ENCODE results near the gene ADAMTS16.

Gene ADAMTS16

DNA sequence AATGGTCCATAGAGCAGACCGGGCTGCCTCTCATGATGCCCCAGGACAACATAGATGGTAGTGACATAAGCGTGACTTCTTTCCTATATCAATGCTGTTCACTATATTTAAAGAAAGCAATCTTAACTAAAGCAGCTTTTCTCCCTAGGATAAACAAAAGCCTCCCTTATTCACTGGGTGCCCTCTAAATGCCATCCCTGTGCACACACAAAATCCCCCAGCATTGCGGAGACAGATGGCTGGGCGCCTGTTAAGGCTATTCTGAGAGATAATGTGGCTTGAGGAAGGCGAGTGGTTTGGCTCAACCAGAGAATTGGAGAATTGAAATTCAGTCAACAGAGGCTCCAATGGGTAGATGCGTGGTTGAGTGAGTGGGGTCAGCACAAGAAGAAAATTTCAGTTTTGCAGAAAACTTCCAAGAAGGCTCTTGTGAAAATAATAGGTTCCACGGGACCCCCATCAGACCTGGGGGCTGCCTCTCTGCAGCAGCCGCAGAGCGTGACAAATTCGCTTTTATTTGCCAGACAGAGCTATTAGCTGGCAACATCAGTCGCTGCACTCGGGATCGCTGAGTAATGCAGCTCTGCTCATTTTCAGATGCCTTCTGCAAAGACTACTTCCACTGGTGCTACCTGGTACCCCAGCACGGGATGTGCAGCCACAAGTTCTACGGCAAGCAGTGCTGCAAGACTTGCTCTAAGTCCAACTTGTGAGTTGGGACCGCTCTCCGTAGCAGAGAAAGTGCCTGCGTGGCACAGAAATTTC lies 178.5 kb downstream of the ADAMTS16 start:
- DNase-seq: no peak

GRCh38 chr5:5320062-5320805 lies 180.1 kb downstream of the ADAMTS16 start:
- no peak for DNase-seq

DNA sequence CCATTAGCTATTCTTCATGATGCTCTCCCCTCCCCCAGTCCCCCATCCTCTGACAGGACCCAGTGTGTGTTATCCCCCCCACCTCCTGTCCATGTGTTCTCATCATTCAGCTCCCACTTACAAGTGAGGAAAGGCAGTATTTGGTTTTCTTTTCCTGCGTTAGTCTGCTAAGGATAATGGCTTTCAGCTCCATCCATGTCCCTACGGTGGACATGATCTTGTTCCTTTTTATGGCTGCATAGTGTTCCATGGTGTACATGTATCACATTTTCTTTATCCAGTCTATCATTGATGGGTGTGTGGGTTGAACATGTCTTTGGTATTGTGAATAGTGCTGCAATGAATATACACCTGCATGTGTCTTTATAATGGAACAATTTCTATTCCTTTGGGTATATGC lies 181.0 kb downstream of the ADAMTS16 start:
- no peak for DNase-seq

- no peak for DNase-seq
Observed at GRCh38 chr5:5323551-5323950, 183.4 kb downstream of the ADAMTS16 start.

GRCh38 chr5:5326115-5326758 lies 186.1 kb downstream of the ADAMTS16 start:
- DNase-seq: no peak

DNA sequence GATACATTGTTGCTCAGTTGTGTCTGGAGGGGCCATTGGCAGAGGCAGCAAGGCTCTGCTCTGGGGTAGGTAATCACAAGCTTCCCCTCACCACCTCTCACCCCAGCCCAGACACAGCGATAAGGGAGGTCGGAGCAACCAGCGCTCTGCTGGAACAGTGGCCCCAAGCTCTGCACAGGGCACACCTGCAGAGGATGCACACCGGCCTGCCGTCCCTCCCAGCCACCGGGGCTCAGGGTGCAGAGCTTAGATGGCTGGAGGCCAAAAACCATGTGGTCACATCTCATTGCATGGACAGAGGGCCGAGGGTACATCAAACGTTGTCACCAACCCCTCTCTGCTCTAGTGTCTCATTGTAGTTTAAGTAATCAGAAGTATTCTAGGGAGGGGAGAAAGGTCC lies 187.0 kb downstream of the ADAMTS16 start:
- DNase-seq: no peak

DNA sequence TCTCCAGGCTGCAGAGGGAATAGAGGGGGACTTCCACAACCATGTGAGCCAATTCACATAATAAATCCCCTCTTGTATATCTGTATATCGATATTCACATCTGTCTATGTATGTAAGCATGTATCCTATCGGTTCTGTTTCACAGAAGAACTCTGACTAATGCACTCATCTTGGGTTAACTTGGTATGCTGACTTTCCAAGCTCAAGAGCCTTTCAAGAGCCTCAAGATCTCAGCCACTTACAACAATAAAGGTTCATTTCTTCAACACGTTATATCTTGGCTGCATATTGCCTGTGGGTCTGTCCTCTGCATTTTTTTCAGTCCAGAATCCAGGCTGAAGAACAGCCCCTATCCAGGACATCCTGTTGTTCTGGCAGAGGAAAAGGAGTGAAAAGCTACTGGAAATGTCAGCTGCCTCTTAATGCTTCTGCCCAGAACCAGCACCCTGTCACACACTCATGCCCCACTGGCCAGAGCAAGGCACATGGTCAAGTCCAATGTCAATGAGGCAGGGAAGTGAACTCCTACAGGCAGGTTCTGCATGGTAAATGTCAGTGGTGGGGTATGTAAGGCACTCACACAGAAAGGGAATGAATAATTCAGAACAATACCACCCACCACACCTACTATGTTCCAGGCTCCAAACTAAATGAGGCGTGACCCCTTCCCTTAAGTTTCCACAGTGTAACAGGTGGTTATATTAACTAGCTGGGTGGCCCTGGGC lies 190.8 kb downstream of the ADAMTS16 start:
- DNase-seq: no peak

- DNase-seq: no peak
Observed at GRCh38 chr5:5331848-5332247, 191.7 kb downstream of the ADAMTS16 start.

DNA sequence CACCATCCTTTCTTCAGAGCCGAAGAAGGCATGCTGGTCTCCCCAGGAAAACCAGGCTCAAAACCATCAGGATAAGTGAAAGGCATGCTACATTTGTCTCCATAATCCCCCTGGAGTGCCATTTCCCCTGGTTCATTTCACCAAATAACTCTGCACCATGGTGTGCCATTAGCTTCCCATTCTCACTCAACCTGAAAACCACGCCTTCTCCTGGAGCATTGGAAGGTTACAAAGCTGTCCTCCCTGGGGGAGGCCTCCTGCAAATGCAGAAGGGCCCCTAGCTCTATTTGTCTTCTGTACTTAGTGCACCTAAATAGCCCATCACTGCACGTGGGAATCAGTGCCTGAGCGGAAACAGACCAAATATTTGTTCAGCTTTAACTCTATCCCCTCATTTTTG lies 192.2 kb downstream of the ADAMTS16 start:
- DNase-seq: no peak

- no peak for DNase-seq
Observed at GRCh38 chr5:5335107-5335506, 195.0 kb downstream of the ADAMTS16 start.

DNA sequence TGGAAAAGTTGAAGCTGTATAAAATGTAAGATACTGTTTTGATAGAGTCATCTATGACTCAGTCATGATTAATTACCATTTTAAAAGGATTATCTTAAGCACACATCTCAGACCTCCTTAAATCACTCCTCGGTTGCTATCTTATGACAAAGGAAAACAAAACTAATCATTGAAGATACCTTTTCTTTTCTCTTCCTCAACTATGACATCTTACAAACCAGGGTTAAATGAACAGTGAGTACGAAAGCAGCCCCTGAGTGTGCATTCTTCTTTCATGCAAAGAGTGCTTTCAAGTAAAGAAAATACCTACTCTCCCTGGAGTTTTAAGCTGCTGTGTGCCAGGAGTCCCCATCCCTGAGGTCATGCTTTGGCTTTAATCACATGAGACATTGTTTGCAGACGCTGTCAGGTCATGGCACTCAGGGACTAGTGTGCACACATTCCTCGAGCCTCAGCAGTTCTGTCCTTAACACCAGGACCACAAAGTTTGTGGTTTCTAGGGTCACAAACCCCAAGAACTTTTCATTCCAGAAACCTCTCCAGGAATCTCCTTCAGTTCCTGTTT lies 195.7 kb downstream of the ADAMTS16 start:
- DNase-seq: no peak

DNA sequence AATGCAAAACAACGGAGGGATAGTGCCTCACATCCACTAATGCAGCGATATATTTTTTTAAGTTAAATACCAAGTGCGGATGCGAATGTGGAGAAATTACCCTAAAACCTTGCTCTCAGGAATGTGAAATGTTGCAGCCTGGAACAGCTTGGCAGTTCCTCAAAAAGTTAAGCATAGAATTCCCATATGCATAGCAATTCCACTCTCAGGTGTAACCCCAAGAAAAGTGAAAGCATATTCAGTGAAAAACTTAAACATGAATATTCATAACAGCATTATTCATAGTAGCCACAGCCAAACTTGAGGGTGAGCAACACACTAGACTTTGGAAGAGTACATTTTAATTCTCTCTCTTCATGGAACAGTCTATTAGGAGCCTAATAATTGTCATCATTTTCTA lies 199.1 kb downstream of the ADAMTS16 start:
- no peak for DNase-seq

GRCh38 chr5:5340206-5340729 lies 200.1 kb downstream of the ADAMTS16 start:
- DNase-seq: no peak

GRCh38 chr5:5341531-5342292 lies 201.6 kb downstream of the ADAMTS16 start:
- DNase-seq: no peak

- DNase-seq: no peak
Observed at GRCh38 chr5:5342784-5343183, 202.7 kb downstream of the ADAMTS16 start.

- no peak for DNase-seq
Observed at GRCh38 chr5:5343568-5343967, 203.4 kb downstream of the ADAMTS16 start.

GRCh38 chr5:5344051-5344571 lies 204.0 kb downstream of the ADAMTS16 start:
- no peak for DNase-seq

DNA sequence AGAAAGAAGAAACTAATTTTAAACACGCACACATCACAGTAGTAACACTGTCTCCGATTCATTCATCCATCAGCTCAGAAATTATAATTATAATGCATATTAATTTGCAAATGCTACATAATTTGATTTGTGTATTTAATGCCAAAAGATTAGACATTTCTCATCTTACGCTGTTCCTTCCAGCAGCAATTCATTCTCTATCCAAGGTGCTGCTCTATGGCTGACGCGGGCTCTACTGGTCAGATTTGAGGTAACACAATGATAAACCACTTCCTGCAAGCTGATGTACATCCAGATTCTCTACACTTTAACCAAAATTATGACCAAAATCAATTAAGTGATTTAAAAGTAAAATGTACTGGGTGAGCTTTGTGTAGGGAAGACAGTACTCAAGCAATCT lies 204.5 kb downstream of the ADAMTS16 start:
- no peak for DNase-seq

DNA sequence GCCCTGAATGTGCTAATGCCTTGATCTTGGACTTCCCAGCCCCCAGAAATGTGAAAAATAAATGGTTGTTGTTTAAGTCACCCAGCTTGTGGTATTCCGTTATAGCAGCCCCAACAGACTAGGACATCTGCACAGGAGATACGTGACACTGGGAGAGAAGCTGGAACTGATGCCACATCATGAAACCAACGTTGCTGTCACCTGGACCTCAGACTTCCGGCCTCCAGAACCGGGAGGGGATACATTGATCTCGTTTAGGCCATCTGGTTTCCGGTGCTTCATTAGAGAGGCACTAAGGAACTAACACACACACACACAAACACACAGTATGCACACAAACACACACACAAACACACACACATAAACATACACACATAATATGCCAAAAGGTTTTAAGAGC lies 207.3 kb downstream of the ADAMTS16 start:
- DNase-seq: no peak

- no peak for DNase-seq
Observed at GRCh38 chr5:5348135-5348534, 208.0 kb downstream of the ADAMTS16 start.

DNA sequence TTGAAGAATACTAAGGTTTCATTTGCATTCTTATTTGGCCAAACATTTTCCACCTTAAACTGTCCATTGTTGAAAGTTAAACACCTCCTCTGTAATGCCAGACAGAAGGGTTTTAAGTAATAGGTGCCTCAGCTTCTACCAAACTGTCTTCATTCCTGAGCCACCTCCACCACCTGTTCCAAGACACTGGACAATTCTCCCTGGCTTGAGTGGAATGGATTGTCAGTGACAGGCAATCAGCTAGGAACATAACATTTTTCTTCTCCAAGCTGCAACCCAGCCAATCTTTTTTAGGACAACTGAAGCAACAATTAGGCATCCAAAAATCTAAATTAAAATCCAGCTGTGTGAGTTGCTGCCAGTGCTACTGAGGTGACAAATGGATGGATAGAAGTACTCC lies 208.4 kb downstream of the ADAMTS16 start:
- no peak for DNase-seq

DNA sequence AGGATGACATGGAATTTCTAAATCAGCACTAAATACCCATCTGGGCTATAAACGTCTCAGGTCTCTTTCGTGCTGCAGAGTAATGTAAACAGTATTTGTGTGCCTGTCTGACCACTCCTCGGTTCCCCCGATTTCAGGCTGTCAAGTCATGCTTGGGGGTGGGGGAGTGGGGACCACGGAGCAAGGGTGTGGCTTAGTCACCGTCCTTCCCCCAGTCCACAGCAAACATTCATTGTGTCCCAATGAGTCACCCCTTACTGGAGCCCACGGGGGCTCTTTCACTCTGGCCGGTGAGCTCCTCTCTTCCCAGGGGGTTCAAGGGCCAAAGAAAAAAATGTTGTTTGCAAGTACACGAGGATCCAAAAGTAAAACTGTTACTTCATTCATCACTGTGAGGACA lies 210.0 kb downstream of the ADAMTS16 start:
- no peak for DNase-seq

Measured in NCI-H446 (cell line).